HG03521 (cell line): ENCODE results near the gene TNNI3K.
"Not testable (repeated sequence)": the region's sequence is repeated elsewhere in the genome, so short reads cannot be mapped to it uniquely, and the experiment has no call there.

Experiments used
- ATAC-seq: cut with Tn5 transposase; IDR thresholded peaks from one replicate; pipeline ENCODE4 v1.9.1; 2021; ENCODE audit warnings: mild to moderate bottlenecking, moderate library complexity; ENCODE audit not compliant: unreplicated experiment

TNNI3K gene, protein sequence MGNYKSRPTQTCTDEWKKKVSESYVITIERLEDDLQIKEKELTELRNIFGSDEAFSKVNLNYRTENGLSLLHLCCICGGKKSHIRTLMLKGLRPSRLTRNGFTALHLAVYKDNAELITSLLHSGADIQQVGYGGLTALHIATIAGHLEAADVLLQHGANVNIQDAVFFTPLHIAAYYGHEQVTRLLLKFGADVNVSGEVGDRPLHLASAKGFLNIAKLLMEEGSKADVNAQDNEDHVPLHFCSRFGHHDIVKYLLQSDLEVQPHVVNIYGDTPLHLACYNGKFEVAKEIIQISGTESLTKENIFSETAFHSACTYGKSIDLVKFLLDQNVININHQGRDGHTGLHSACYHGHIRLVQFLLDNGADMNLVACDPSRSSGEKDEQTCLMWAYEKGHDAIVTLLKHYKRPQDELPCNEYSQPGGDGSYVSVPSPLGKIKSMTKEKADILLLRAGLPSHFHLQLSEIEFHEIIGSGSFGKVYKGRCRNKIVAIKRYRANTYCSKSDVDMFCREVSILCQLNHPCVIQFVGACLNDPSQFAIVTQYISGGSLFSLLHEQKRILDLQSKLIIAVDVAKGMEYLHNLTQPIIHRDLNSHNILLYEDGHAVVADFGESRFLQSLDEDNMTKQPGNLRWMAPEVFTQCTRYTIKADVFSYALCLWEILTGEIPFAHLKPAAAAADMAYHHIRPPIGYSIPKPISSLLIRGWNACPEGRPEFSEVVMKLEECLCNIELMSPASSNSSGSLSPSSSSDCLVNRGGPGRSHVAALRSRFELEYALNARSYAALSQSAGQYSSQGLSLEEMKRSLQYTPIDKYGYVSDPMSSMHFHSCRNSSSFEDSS

DNA sequence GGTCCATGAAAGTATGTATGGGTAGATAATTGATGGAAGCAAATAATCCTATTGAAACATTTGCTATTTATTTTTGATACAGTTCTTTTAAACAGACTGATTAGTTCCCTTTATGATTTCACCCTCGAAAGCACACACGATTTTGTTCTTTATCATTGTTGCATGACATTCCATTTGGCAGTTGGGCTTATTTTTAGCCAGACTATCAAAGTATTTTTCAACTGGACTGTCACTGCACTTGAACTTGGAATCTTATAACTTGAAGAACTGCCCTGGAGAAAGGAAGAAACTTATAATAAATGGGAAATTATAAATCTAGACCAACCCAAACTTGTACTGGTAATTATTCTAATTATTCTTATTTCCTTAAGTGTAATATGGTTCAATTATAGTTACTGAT is at the start of gene TNNI3K:
Gene TNNI3K, plus strand, starts transcription at position 235 of the 400 bp plus-strand sequence. Its CDS starts 65 bp downstream, at position 300.
- no peak for ATAC-seq

GRCh38 chr1:74193908-74194307 is 41.3 kb upstream of the TNNI3K start:
- no peak for ATAC-seq

GRCh38 chr1:74195339-74195738 is 39.8 kb upstream of the TNNI3K start:
- ATAC-seq = no peak

DNA sequence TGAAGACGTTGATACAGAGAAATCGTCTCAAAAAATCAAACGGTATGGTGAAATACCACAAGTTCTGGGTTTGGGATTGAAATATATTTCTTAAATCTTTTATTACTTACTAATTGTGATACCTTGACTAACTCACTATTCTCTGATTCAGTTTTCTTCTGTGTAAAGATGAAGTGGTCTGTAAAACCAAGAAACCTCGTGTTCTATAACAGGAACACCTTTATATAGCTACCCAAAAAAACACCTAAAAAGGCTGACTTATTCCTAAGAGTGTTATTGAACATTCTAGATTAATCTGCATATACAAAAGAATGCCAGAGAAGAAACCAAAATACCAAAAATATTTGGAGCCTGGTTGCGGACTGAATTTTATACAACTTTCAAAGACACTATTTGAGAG is 37.9 kb upstream of the TNNI3K start:
- no peak for ATAC-seq

- ATAC-seq = peak; percentile 91
Observed at GRCh38 chr1:74197657-74198552, 37.3 kb upstream of the TNNI3K start, which contains the start of the genes FPGT and LRRIQ3. TSS of gene FPGT (plus strand) at chr1:74198242. CDS start at chr1:74198279, 37 bp downstream. TSS of gene LRRIQ3 (minus strand) at chr1:74198176. CDS start at chr1:74183684, 14,492 bp downstream.

DNA sequence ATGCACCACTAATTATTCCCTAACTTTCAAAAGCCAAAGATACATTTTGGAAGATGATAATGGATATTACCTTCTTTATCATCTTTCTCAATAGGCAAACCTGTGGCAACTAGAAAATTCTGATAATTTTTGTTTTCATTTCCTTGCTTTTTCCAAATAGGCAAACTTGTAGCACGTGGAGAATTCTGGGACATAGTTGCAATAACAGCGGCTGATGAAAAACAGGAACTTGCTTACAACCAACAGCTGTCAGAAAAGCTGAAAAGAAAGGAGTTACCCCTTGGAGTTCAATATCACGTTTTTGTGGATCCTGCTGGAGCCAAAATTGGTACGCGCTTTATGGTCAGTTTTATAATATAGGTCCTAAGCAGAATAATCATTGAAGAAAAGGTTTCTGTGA is 35.7 kb upstream of the TNNI3K start:
- no peak for ATAC-seq

DNA sequence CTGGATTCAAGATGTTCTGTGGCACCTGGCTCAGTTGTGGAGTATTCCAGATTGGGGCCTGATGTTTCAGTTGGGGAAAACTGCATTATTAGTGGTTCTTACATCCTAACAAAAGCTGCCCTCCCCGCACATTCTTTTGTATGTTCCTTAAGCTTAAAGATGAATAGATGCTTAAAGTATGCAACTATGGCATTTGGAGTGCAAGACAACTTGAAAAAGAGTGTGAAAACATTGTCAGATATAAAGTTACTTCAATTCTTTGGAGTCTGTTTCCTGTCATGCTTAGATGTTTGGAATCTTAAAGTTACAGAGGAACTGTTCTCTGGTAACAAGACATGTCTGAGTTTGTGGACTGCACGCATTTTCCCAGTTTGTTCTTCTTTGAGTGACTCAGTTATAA is 29.9 kb upstream of the TNNI3K start:
- ATAC-seq = no peak

DNA sequence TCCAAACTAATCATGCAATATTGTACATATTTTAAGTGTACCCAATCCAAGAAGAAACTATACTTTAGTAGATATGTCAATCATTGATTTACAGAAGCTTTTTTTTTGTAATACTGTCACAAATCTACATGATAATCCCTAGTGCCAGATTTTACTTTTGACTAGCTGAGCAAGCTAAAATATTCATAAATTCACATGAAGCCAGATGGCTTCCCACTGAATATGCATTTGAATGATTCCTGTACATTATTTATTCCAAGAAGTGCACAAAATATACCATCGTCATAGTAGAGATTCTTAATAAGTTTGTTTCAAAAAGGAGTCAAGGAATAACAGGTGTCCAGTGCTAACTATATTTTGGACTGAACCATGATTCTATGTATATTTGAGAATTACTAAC is 20.0 kb upstream of the TNNI3K start:
- ATAC-seq = no peak

DNA sequence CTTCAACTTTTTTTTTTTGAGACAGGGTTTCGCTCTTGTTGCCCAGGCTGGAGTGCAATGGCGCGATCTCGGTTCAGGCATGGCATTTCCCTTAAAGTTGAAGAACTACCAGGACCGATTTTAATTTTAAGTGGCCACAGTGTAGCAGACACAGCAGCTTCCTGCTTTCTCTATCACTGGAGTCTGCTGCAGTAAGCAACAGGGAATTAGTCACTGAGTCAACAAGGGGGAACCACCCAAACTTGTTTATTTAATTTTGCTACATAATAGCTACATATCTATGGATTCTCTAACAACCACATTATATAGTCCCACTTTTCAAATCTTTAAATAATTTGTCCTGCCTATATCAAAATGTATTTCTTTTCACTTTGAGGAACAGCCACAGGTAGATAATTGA is 12.5 kb upstream of the TNNI3K start:
- ATAC-seq = no peak

GRCh38 chr1:74223453-74223852 is 11.7 kb upstream of the TNNI3K start:
- no peak for ATAC-seq

DNA sequence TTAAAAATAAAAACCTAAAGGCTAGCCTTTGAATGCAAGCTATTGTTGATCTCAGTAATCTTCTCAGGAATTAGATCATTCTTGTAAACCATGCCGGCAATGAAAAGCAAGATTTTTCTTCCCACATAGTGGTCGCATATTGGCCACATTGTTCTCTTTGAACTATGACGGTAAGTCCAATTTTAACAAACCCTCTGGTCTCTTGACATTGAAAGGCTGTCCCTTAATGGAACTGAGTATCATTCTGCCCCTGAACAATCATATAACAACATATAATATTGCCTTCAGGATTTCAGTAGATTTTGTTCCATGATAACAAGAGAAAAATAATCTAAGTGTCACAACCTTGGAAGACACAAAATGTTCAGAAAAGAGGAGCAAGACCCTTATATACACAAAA is 1.3 kb downstream of the TNNI3K start:
- no peak for ATAC-seq

DNA sequence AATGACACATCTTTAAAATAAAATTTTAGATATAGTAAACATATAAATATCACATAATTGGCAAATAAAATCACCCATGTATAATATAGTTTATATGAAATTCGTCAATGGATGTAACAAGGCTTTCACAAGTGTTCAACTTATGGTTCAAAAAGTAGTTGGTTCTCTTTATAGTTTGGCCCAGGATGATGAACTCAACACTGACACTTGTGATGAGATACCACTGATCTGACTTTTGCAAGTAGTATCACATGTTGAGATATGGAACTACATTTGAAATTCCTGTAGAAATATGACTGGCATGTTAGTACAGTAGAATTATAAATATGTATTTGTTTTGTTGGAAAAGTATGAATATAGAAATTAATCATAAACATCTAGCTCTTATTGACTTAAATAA is 1.8 kb downstream of the TNNI3K start:
- ATAC-seq = no peak

DNA sequence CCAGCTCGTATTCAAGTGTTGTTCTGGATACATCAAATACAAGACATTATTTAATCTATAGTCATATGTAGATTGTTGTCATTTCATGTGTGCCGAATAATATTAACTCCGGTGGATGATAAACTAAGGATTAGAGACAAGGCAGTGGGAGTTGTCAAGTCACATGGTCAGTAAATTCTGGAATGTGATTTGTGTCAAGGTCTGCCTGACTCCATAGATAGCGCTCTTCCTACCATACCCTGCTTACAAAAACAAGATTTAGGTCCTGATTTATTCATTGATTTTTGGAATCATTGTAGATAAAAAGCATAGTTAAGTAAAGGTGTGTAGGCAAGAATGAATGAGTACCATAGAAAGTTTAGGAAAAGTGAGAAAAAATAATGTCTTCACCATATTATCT is 2.6 kb downstream of the TNNI3K start:
- ATAC-seq = no peak

- ATAC-seq = no peak
Observed at GRCh38 chr1:74245168-74245772, 10.1 kb downstream of the TNNI3K start.

DNA sequence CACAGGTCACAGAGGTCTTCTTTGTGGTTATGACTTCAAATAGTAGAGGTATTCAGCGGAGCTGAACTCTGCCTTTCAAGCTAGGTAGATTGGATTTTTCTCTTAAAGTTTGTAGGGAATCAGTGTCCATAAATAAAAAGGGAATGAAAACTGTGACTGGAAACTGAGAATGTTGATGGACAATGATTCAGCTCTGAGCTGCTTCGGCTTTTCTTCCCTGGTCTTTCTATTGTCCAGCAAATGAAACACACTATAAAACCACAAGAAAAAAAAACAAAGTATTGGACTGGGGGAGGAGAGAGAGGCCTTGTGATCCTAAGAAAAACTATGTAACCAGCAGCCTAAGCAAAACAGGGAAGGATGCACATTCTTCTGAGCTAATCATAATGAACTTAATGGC is 11.1 kb downstream of the TNNI3K start:
- no peak for ATAC-seq

- ATAC-seq = no peak
Observed at GRCh38 chr1:74247881-74248528, 12.8 kb downstream of the TNNI3K start.

- not testable (repeated sequence) for ATAC-seq
Observed at GRCh38 chr1:74253243-74253824, 18.1 kb downstream of the TNNI3K start.

GRCh38 chr1:74266001-74266400 is 30.8 kb downstream of the TNNI3K start:
- ATAC-seq = no peak

DNA sequence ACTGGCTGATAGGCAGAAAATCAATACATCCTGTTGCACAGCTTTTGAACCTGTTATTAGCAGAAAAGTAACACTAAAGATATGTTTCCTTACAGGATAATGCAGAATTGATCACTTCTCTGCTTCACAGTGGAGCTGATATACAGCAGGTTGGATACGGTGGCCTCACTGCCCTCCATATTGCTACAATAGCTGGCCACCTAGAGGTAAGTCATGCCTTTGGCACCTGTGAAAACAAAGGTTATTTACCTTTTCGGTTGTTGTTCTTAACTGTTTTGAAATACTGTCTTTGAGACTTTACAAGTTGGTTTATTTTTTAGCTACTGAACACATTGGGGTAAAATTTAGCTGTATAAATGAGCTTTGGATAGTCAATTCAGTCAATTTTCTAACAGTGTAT is 36.3 kb downstream of the TNNI3K start:
- no peak for ATAC-seq
